Stimulated activated CD8-positive, alpha-beta memory T cell treated with anti-CD3 and anti-CD28 coated beads, Interleukin-4, amount 100 ng/mL, for 1 hour (primary cell): Measurements from ENCODE around the gene DERL3.

Experiments used
- DNase-seq, 2 donors: peaks; one replicate each; pipeline ENCODE4 v3.0.0-alpha.2; 2020; ENCODE audit warnings: low read depth in 2 of 2, low spot score in 1 of 2

Gene DERL3

GRCh38 chr22:23847991-23848864 lies 9.4 kb upstream of the DERL3 start:
- no peak for DNase-seq

- DNase-seq = no peak
These were observed 8.6 kb upstream of the DERL3 start for GRCh38 chr22:23847310-23847920.

- DNase-seq = no peak
These were observed 7.3 kb upstream of the DERL3 start for GRCh38 chr22:23846081-23846469.

GRCh38 chr22:23845265-23846080 lies 6.7 kb upstream of the DERL3 start:
- DNase-seq = no peak

GRCh38 chr22:23844739-23845202 lies 6.0 kb upstream of the DERL3 start:
- DNase-seq = no peak

DNA sequence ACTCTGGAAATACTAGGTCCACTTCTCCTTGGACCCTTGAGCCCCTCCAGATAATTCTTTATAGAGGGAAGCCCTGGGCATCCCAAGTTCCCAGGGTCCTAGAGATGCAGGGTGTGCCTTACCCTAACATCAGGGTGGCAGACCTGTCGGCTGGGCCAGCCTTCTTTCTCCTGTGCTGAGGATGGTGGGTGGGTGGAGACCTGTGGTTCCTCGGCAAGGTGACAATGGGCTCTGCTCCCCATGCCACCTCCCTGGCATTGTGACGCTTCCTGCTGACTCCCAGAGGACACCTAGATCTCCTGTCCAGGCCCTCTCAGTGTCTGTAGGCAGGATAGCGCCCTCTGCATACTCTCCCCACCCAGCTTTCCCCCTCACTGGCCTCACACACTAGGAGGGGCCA lies 3.8 kb upstream of the DERL3 start:
- DNase-seq = no peak

GRCh38 chr22:23841736-23842445 lies 3.1 kb upstream of the DERL3 start:
- no peak for DNase-seq

GRCh38 chr22:23841292-23841691 lies 2.5 kb upstream of the DERL3 start:
- DNase-seq = no peak

GRCh38 chr22:23840026-23840425 lies 1.2 kb upstream of the DERL3 start:
- DNase-seq = no peak

DNA sequence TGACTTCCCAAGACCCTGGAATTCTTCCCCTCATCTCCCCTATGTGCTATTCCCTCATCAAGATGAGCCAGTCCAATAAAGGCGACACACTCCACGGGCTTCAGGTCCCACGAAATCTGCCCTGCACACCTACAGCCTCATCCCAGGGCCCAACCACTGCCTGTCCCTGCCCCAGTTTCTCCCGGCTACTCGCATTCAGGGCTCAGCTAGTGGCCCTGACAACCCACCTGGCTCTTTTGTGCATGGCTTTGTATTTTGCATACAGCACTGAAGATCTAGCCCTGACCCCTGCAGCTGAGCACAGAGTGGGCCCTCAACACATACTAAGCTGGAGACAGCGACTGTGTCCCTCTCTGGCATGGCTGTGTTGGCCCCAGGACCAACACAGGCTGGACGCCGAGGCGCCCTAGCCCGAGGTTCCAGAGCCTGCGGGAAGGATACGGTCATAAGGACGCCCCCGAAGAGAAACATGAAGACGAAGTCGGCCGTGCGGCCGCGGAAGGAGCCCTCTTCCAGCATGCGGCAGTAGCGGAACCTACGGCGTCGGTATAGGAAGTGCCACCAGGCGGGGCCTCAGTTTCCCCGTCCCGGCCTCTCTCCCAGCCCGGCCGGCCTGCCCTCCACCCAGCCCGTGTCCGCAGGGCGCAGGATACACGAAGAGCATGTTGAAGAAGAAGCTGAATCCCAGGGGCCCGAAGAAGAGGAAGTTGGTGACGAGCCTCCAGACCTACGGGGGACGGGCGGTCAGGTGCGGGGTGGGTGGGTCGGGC lies 710 bp downstream of the DERL3 start:
- DNase-seq = no peak

GRCh38 chr22:23837496-23837859 lies 1.3 kb downstream of the DERL3 start:
- DNase-seq = no peak

DNA sequence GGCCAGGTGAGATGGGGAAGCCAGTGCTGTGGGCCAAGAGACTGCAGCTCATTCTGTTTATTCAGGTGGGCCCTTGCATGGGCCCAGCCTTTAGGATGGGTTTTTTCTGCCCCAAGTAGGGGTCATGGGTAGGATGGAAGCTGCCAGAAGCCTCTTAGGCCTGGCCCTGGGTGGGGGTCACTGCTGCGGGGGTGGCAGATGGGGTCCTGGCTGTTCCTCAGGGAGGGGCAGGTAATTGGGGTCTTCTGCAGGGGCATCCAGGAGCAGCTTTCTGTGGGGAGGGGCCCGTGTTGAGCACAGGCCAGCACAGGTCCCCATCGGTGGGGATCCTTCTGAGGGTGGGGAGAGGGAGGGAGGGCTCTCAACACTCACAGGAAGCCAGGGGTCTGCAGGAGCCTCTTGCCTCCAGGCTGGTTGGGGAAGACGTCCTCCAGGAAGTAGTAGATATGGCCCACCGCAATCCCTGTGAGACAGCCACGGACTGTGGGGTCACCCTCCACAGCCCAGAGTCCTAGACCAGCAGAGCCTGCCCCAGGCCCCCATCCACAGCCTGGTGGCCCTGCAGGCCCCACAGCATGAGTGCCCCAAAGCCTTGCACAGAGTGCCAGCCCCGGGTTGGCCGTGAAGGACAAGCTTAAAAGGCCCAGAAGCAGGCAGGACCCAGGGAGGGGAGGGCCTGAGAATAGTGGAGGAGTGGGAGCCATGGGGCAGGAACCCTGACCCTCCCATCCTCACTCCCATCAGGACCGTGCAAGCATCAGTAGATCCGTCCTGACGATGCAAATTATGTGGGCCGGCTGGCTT lies 1.9 kb downstream of the DERL3 start:
- DNase-seq = no peak

DNA sequence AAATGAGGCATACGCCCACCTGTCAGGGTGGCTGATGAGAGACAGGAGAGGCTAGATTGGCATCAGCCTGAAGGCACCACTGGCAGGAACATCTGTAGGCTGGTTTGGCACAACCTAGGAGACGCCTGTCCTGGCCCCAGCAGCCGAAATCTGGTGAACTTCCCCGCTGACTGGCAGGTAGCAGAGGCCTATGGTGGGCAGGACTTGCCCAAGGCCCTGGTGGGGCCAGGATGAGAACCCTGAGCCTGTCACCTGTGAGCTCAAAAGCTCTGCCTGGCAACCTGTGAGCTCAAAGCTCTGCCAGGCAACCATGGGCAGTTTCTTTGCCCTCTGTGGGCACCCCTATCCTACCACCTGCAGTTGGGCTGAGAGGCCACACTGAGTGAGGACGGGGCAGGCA lies 2.5 kb downstream of the DERL3 start:
- no peak for DNase-seq

- DNase-seq = no peak
These were observed 3.2 kb downstream of the DERL3 start for GRCh38 chr22:23835484-23836144.

DNA sequence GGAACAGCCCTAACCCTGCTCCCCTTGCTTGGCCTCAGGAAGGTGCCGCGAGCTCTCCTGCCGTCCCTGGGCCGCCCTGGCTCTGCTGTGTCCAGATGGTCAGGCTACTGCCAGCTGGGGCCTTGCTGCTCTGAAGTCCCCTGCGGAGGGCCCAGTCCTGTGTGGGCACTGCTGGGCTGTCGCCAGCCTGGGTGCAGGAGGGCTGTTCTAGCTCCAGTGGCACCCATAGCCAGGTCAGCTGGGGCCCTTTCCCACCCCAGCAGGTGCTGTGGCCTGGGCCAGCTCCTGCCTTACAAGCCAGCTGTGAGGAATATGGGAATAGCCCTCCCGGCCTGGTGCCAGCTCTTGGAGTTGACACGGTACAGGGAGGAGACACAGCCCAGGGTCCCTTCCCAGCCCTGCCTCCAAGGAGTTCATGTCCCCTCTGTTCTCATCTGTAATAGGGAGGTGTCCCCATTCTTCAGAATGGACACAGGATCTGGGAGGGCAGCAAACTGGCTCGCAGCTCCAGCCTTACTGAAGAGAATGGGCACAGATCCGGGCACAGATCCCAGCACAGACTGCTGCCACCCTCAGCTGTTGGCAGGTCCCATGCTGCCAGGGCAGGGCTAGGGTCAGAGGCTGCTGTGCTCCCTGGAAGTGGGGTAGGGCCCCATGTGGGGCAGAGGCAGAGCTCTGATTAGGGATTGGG lies 3.9 kb downstream of the DERL3 start:
- no peak for DNase-seq

DNA sequence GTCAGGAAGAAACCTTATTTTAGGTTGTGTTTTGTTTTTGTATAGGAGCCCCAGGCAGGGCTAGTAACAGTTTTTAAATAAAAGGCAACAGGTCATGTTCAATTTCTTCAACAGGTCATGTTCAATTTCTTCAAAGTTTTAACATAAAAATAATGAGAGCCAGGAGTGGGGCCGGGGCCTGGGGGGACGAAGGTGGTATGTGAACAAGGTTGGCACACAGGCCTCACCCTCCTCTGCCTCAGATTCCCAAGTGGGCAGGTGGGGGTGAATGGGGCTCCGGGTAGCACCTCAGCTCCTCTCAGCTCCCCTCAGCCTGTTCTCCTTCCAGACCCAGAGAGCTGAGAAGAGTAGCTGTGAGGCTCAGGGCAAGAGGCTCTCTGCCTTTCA lies 4.4 kb downstream of the DERL3 start:
- DNase-seq = no peak

DNA sequence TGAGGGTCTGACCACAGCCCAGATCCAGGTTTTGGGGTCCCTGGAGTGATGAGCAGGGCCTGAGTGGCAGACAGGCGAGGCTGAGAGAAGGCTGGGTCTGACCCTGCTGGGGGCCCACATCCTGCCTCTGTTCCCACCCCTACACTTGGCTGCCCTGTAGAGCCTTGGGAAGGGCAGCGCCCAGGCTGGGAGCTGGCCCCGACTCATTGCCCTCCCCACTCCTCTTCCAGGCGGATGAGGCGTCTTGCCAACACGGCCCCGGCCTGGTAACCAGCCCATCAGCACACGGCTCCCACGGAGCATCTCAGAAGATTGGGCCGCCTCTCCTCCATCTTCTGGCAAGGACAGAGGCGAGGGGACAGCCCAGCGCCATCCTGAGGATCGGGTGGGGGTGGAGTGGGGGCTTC lies 4.9 kb downstream of the DERL3 start:
- DNase-seq = no peak

DNA sequence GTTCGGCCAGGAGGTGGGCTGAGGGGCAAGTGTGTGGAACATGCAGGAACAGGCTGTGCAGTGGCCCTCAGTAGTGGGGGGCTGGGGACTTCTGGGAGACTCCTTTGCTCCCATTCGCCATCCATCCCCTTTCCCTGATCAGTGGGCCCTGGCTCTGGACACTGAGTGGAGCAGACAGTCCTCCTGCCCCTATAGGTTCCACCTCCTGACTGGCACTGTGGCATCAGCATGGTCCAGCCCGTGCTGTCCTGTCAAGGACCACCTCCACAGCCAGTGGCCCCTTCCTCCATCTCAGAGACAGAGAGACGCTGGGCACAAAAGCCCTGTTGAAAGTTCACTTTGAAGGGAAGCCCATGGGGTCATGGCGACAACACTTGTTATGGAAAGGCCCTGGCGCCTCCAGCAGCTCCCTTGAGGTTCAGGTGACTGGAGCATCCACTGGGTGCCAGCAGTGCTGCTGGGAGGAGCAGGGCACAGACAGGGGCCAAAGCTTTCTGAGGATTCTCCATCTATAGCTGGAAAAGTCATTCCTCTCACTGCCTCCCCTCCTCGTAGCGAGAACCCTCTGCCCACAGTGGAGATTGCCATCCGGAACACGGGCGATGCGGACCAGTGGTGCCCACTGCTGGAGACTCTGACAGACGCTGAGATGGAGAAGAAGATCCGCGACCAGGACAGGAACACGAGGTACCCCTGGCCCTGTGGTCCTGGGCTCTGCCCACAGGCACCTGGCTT lies 5.6 kb downstream of the DERL3 start:
- DNase-seq = no peak
